K562 (cell line): ENCODE measurements around the gene PLEKHG5. TPM values are rescaled to one million over a fixed set of nuclear protein-coding genes. Genes with fewer than 3 reads are reported as not detected.

Source experiments
- ATAC-seq: fragments of 200-7000 bp; cut with Tn5 transposase; 3 replicates; pipeline ENCODE4 v1.9.1; 2020; ENCODE audit warnings: moderate library complexity
- BruUV-seq: library from RNA; stranded (reverse); fragments of 400-500 nt; replicated peaks from 2 replicates; lab custom pipeline; 2021; lab: Mats Ljungman, UMichigan
- CTCF ChIA-PET: fragments of 300-600 bp; formaldehyde crosslinking; extraction: SDS; loops from one replicate; lab custom pipeline; 2021; ENCODE audit warnings: low intra/inter-chr PET ratio; lab: Yijun Ruan, JAX
- POLR2A ChIA-PET: fragments of 300-600, 350-650 bp; sonication (Branson Sonifier 250); formaldehyde crosslinking; extraction: SDS; loops from one replicate; lab custom pipeline; 2021; ENCODE audit warnings: antibody characterized with exemption, inconsistent platforms; lab: Yijun Ruan, JAX
- DNase-seq, 4 experiments: peaks; one replicate each; pipeline versions ENCODE4 v3.0.0 to v3.0.0-alpha.2; 2011 to 2018; ENCODE audit warnings: low spot score in 3 of 4, mixed read lengths in 3 of 4; ENCODE audit errors: extremely low read depth in 1 of 4
- FAIRE-seq: peaks from 2 replicates; lab custom pipeline; 2011; peaks lifted over from hg19 to GRCh38; lab: Jason Lieb, UNC
- H2AFZ ChIP-seq: 2 replicates; pipeline ENCODE4 v1.6.0; 2011; ENCODE audit warnings: low read depth, low read length, control low read depth, inconsistent platforms
- H3K27ac ChIP-seq: fragments of 200-600 bp; 3 replicates; pipeline ENCODE4 v1.8.0; 2011; ENCODE audit warnings: low read depth, mild to moderate bottlenecking, control low read depth, inconsistent platforms, low read length, moderate library complexity, mixed read lengths; ENCODE audit errors: extremely low read depth
- H3K27me3 ChIP-seq, 2 experiments: fragments of 300-600 bp in 1 of 2; 2 replicates in 1 of 2; 3 replicates in 1 of 2; pipeline versions ENCODE4 v1.6.0 to v1.8.0; 2011; ENCODE audit warnings: inconsistent platforms in 2 of 2, low read length in 2 of 2, mild to moderate bottlenecking in 1 of 2, mixed read lengths in 1 of 2, moderate library complexity in 1 of 2; ENCODE audit not compliant: control insufficient read depth in 2 of 2, insufficient read depth in 2 of 2
- H3K36me3 ChIP-seq: fragments of 300-600 bp; 3 replicates; pipeline ENCODE4 v1.8.0; 2011; ENCODE audit warnings: mild to moderate bottlenecking, low read length, inconsistent platforms; ENCODE audit not compliant: control insufficient read depth, insufficient read depth
- H3K4me1 ChIP-seq, 2 experiments: fragments of 200-600 bp in 1 of 2; replicated peaks in 1 of 2; 2 replicates in 1 of 2; 3 replicates in 1 of 2; pipeline versions ENCODE4 v1.5.1 to v1.8.0; 2011; ENCODE audit warnings: inconsistent platforms in 2 of 2, low read length in 2 of 2, mild to moderate bottlenecking in 1 of 2, mixed read lengths in 1 of 2, moderate library complexity in 1 of 2; ENCODE audit not compliant: control insufficient read depth in 2 of 2, insufficient read depth in 2 of 2
- H3K4me2 ChIP-seq: 2 replicates; pipeline ENCODE4 v1.6.1; 2011; ENCODE audit warnings: low read length, control low read depth, inconsistent platforms, mixed read lengths; ENCODE audit not compliant: insufficient read depth
- H3K4me3 ChIP-seq: fragments of 200-600 bp; sonication (generic), shearing (Covaris generic); 2 replicates; pipeline ENCODE4 v1.5.1; 2016; ENCODE audit warnings: control low read depth, inconsistent platforms
- H3K79me2 ChIP-seq: fragments of 200-600 bp; 3 replicates; pipeline ENCODE4 v1.8.0; 2011; ENCODE audit warnings: low read length, inconsistent platforms; ENCODE audit not compliant: control insufficient read depth, insufficient read depth
- H3K9ac ChIP-seq, 2 experiments: 2 replicates each; pipeline versions ENCODE4 v1.6.0 to v1.6.1; 2011; ENCODE audit warnings: low read depth in 2 of 2, low read length in 2 of 2, control low read depth in 1 of 2, inconsistent platforms in 1 of 2, mild to moderate bottlenecking in 1 of 2, mixed read lengths in 1 of 2; ENCODE audit not compliant: insufficient read depth in 1 of 2
- H3K9me1 ChIP-seq: one replicate; pipeline ENCODE4 v1.6.0; 2011; ENCODE audit warnings: inconsistent platforms, mild to moderate bottlenecking, low read length, moderate library complexity; ENCODE audit not compliant: control insufficient read depth, insufficient read depth
- H3K9me3 ChIP-seq: replicated peaks from 2 replicates; pipeline ENCODE4 v1.5.1; 2011; ENCODE audit warnings: low read depth, low read length, inconsistent platforms; ENCODE audit not compliant: control insufficient read depth, insufficient read depth
- H4K20me1 ChIP-seq: replicated peaks from 2 replicates; pipeline ENCODE4 v1.6.1; 2011; ENCODE audit warnings: low read length, inconsistent platforms, mixed read lengths; ENCODE audit not compliant: control insufficient read depth, insufficient read depth
- ARHGAP35 ChIP-seq: fragments of 450-650 bp; IDR thresholded peaks from 2 replicates; pipeline ENCODE4 v1.6.1; 2018; ENCODE audit not compliant: partially characterized antibody
- TFAP4 ChIP-seq: sonication (generic); formaldehyde crosslinking; IDR thresholded peaks from 2 replicates; pipeline ENCODE4 v1.8.0; 2022; ENCODE audit warnings: missing genetic modification reagents, mild to moderate bottlenecking, moderate library complexity, borderline replicate concordance
- ZNF408 ChIP-seq: fragments of 250-450 bp; sonication (Bioruptor Pico); IDR thresholded peaks from 2 replicates; pipeline ENCODE4 v1.4.0; 2020; ENCODE audit warnings: low read depth, mild to moderate bottlenecking, moderate library complexity
- ZNF655 ChIP-seq: fragments of 250-450 bp; sonication (Bioruptor Pico); IDR thresholded peaks from 2 replicates; pipeline ENCODE4 v1.5.0; 2021
- ZNF780A ChIP-seq: fragments of 250-450 bp; sonication (Bioruptor Pico); IDR thresholded peaks from 2 replicates; pipeline ENCODE4 v1.5.0; 2021; ENCODE audit warnings: mild to moderate bottlenecking
- WGBS: fragments of 100-300 bp; shearing (Covaris generic); methylation state at CpG from one replicate; pipeline ENCODE4 v1.1.6; 2016; ENCODE audit warnings: low coverage, mixed read lengths; ENCODE audit not compliant: insufficient coverage; ENCODE audit errors: missing lambda C conversion rate; 5-methylcytosine and 5-hydroxymethylcytosine counted together
- in situ Hi-C: fragments of 300-500 bp; cut with MboI; formaldehyde crosslinking; loops from 4 replicates; pipeline ENCODE4 v1.15.0; 2018; ENCODE audit warnings: inconsistent platforms, mixed read lengths
- intact Hi-C: fragments of 100-400 bp; cut with micrococcal nuclease; formaldehyde crosslinking; loops from 2 replicates; pipeline ENCODE4 v1.14.2; 2022
- polyA plus RNA-seq, 8 experiments: library from polyadenylated mRNA; depleted of rRNA in 4 of 8; stranded (reverse) in 5 of 8; unstranded in 3 of 8; fragments of >200 nt; fragmentation: Nextera tagmentation in 2 of 8; fragmentation: Illumina TruSeq in 1 of 8; extraction: Ambion mirVana in 2 of 8; extraction: Trizol in 1 of 8; gene quantifications; 2 replicates each; pipeline versions ENCODE4 v1.2.1 to v1.2.3, GENCODE V29; 2011 to 2014; ENCODE audit warnings: inconsistent platforms in 1 of 8, missing spikeins in 1 of 8
- total RNA-seq, 7 experiments: library from RNA; depleted of rRNA in 6 of 7; stranded (reverse); fragments of >200 nt in 6 of 7; fragmentation: Illumina TruSeq in 2 of 7; extraction: Trizol in 2 of 7; gene quantifications; 2 replicates each; pipeline versions ENCODE4 v1.2.1 to v1.2.3, GENCODE V29; 2011 to 2021; ENCODE audit warnings: low replicate concordance in 1 of 7

The PLEKHG5 gene
- total and polyA plus RNA-seq, 9 of the 15 experiments (the other 6 are each of a cell fraction or from before 2014, with no cell fraction given), result 0.04 to 0.29 (median 0.09) TPM; not detected in 3

DNA sequence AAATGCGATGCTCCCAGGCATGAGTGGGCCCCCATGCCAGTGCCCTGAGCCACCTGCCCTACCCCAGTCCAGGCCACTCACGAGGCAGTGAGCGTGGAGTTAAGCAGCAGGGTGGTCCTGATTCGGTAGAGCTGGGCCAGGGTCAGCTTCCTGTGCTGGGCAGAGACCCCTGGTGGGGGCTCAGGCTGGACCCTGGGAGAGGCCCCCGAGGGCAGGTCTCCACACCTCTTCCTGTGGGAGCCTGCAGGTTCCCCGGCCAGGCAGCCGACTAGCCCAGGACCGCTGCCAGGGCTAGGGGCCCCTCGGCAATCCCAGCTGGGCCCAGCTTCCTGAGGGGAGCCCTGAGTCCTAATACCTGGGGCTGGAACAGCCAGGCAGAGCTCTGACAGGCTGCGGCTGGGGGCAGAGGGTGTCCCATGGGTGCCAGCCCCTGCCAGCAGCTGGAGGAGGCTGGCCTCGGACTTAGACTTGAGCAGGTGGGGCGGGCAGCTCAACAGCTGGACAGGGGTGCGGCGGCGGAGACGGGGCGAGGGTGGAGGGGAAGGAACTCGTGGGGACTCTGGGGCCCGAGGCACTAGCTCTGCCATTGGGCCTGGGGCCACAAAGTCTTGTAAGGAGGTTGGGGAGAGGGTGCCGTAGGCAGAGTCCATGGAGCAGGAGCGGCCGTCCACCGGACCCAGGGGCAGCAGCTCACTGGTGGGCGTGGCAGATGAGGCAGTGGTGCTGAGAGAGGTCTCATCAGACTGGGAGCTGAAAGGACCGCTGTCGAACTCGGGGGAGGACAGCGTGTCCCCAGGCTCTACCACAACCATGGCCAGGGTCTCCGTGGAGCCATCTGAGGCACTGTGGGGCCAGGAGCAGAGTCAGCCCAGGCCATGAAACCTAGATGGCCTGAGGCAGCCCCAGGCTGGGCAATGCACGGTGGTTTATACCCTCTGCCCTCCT, 23.5 kb downstream of the PLEKHG5 start:
- CTCF ChIA-PET, result no interaction called here
- TF ChIP-seq ARHGAP35 (no peak), ZNF780A (no peak), ZNF655 (CRISPR knock-in tag) (no peak), TFAP4 (CRISPR knock-in tag) (peak; percentile 38; the same call in 1 of the 2 replicates), ZNF408 (CRISPR knock-in tag) (no peak)
- FAIRE-seq, result no peak

More for the DNA sequence above, 23.5 kb downstream of the PLEKHG5 start:
- no peak overlapping the region for H3K4me2 ChIP-seq
- in situ Hi-C loops, result no loop called here
- intact Hi-C loops, result no loop called here
- no peaks in the 10 kb centered on the region for H3K79me2 ChIP-seq
- 9% methylated on average over 30 of the region's 30 CpGs for WGBS
- no peak overlapping the region for H2AFZ ChIP-seq
- no peak overlapping the region for H3K27ac ChIP-seq
- H3K4me1 ChIP-seq, result peaks cover 10 to 68% of the 10 kb centered on the region in 2 experiments; a peak in 4 of 5 replicates
- no peaks in the 10 kb centered on the region for H3K36me3 ChIP-seq
- no peaks in the 10 kb centered on the region for H3K9me3 ChIP-seq
- no peak overlapping the region for H3K4me3 ChIP-seq
- no peak for ATAC-seq
- no peak for DNase-seq
- peaks cover 2% of the 10 kb centered on the region for H3K9me1 ChIP-seq
- peaks cover 51% of the 10 kb centered on the region for H4K20me1 ChIP-seq
- peaks cover 66 to 94% of the 10 kb centered on the region in 2 experiments for H3K27me3 ChIP-seq
- peak overlapping the region in 1 of 2 experiments; percentile 45; a peak in 1 of 4 replicates for H3K9ac ChIP-seq
- POLR2A ChIA-PET, result interaction anchor here (0.5 to 1.1 kb wide), 3 partner anchors 8 to 760 kb away, joined by 3 read pairs; no protein-coding TSS in a partner anchor
- BruUV-seq, result no TSS peak
